NOMO-1 (cell line): ENCODE measurements around the gene HTATIP2.
"Not testable (repeated sequence)": the region's sequence is repeated elsewhere in the genome, so short reads cannot be mapped to it uniquely, and the experiment has no call there.

ENCODE experiments used
- DNase-seq, 2 experiments: peaks; one replicate each; lab custom pipeline; 2025; ENCODE audit not compliant: unreplicated experiment in 2 of 2; lab: John Stamatoyannopoulos, UW

Gene HTATIP2

DNA sequence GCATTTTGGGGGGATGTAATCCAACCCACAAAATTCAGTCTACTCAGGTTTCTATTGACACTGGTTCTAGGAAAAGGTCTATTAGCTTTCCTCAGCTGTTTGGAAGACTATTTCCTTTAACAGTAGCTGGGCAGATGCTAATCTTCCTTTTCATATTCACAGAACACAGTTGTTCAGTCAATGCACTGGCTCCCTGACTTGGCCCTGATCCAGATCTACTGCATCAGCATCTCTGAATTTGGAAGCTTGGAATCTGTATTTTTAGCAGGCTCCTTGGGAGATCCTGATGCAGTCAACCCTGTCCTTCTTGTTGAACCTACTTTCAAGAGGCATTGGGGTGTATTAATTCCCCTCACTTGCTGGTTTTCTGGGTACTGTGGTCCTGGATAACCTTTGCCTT, 6.3 kb downstream of the HTATIP2 start:
- no peak for DNase-seq

GRCh38 chr11:20372081-20372626, 8.6 kb downstream of the HTATIP2 start:
- no peak for DNase-seq

DNA sequence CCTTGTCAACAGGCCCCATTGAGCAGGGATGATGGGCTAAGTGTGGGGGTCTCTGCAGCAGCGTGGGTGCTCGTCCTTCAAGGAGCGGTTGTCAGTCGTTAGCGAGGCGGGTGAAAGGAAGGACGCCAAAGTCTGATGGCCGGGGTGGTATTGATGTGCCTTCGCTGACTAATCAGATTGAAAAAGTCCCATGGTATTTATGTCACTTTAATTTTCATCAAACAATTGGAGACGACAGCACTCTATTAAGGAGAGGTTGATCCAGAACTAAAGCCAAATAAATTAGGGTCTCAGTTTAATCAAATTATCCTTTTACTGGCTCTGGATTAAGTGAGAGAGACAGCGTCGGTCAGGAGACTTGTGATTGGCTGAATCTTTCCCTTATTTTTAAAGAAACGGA, 9.6 kb downstream of the HTATIP2 start:
- DNase-seq, result no peak

DNA sequence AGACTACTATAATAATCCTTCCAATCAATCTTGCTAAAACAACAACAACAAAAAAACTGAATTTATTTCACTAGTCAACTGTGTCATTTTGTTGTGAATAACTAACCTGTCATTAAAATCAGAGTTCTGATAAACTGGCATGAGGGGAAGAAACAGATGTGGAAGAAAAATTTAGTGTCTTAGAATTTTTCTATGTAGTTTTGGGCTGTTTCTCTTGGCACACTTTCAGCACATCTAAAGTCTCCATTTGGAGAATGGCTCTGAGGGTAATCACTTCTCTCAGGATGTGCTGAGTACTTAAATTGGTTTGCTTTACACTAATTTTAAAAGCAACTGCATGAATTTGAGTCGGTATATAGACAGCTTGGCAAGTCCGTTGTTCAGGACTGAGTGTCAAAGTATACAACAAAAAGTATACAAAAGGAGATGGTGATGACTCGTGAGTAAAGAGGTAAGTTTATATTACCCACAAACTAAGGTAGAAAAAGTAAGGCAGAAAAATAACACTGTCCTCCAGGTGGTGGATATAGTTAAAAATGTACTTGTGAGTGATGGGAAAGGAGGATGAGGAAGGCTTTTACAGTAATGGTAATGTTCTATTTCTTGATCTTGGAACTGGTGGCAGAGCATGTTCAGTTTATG, 10.2 kb downstream of the HTATIP2 start:
- DNase-seq, result no peak

GRCh38 chr11:20374741-20375300, 11.3 kb downstream of the HTATIP2 start:
- no peak for DNase-seq

- no peak for DNase-seq
Measured at GRCh38 chr11:20376162-20376730, 12.7 kb downstream of the HTATIP2 start.

- DNase-seq, result not testable (repeated sequence)
Measured at GRCh38 chr11:20385996-20386395, 22.5 kb downstream of the HTATIP2 start.

- DNase-seq, result peak; percentile 82 to 95
Measured at GRCh38 chr11:20387261-20388095, 24.0 kb downstream of the HTATIP2 start, which contains the start of gene PRMT3. Gene PRMT3 (plus strand): TSS chr11:20387716. CDS start chr11:20387747, 31 bp downstream.

DNA sequence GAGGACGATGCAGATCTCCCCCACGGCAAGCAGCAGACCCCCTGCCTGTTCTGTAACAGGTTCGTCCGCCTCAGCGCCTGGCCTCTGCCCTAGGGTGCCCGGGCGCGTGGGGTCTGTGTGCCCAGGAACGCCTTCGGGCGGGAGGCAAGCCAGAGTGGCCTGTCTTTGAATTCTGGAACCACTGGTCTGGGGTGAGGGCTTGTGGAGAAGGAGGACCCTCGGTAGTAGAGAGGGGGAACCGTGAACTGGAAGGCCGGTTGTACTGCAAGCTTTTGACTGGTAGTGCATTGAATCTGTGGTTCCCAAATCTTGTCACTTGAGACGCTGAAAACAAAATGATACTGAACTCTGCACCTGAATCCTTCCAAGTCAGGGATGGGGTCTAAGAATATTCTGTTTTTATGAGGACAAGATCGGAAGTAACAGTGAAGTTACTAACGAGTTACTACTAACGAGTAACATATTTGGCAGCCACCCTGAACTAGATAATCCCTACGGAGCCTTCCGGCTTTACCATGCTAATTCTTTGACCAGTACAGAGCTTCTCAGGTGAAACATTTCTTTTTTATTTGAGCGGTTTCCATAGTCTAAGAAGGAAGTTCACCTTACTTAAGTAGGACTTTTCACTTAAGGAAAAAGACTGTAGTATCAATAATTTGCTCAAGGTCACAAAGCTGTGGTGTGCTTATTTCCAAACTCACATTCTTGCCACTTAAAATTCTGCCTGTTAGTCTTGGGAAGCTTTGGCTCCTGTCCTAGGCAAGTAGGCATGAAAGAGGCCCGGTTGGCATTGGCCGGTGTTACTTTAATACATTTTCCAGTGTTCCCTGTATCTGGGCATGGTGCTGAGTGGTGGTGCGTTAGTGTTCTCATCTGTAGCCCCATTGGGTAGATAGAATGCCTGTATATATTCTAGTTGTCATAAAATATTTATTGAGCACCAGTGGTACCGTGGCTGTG, 24.9 kb downstream of the HTATIP2 start:
- no peak for DNase-seq

DNA sequence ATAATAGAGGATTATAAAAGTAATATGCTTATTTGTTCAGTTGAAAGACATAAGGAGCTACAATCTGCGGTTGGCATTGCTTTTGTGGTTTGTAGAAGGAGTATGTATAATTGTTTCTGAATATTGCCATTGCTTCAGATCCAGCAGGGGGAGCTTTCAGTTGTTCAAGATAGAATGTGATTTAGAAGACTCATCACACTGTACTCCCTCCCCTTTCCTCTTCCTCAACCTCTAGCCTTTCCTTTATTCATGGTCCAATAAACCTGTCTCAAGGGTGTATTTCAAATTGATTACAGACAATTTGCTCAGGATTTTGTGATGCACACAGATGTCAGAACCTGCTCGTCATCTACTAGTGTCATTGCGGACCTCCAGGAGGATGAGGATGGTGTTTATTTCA, 33.8 kb downstream of the HTATIP2 start:
- peak in 1 of 2 experiments; percentile 69 for DNase-seq

- no peak for DNase-seq
Measured at GRCh38 chr11:20399498-20399897, 36.0 kb downstream of the HTATIP2 start.

DNA sequence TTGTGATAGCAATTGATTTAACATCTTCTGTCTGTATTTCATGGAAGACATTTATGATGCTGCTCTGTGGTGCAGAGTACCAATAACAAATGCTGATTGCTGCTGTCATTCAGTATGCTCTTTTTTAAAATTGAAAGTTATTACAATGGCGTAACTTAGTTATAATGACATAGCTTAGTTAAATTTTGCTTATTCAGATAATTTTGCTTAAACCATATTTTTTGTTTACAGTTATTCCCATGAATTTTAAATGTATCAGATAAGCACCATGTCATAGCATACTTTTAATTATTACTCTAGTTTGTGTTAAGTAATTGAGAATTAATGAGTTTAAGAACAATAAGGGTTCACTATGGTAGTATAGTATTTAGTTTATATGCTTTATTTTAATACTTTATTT, 39.5 kb downstream of the HTATIP2 start:
- DNase-seq, result no peak

- DNase-seq, result no peak
Measured at GRCh38 chr11:20406484-20406883, 43.0 kb downstream of the HTATIP2 start.

GRCh38 chr11:20407344-20407743, 43.8 kb downstream of the HTATIP2 start:
- DNase-seq, result no peak

DNA sequence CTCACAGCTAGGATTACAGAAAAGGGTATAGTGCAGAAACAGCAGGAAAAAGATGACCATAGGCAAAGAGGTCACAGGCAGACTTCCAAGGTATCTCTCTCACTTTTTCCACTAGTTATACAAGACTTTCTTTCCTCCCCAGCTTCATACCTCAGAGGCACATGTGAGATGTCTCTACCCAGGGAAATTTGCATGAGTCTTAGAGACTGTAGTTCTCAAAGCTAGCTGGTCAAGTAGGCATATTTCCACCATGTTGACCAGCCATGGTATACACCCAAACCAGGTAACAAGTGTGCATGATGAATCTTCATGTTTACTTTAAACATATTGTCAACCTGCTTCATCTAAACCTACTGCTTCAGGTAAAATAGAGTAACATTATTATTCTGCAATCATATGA, 51.9 kb downstream of the HTATIP2 start:
- no peak for DNase-seq

DNA sequence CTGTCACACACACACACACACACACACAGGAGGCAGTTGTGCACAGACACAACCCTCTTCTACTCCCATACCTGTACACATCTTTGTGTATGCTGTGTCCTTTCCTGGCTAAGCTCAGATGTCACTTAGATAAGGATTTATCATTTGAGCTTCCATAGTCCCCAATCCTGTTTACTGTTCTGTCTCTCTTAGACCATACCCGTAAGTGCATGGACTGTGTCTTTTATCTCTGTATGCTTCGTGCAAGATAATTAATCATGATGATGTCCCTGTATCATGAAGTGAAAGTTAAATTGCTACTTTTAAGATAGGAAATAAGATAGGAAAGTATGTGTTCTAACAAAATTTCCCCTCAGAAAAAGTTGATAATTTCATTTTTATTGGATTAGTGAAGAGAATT, 54.3 kb downstream of the HTATIP2 start:
- no peak for DNase-seq

DNA sequence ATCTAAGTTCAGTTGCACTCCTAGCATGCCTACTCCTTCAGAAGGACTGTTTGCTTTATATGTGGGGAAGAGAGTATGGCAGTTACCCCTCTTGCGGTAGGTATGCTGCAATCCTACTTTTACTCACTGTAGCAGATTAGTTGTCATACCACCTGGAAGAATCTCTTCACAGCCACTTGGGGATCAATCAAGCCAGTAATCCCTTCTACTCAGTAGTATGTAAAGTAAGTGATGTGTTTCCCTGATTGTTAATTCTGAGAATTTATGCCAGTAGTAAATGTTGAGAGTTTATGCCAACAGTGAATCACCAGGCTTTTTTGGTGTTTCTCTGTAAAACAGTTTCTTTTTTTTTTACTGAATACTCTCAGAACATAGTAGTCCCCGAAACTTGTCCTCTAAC, 58.4 kb downstream of the HTATIP2 start:
- DNase-seq, result no peak

DNA sequence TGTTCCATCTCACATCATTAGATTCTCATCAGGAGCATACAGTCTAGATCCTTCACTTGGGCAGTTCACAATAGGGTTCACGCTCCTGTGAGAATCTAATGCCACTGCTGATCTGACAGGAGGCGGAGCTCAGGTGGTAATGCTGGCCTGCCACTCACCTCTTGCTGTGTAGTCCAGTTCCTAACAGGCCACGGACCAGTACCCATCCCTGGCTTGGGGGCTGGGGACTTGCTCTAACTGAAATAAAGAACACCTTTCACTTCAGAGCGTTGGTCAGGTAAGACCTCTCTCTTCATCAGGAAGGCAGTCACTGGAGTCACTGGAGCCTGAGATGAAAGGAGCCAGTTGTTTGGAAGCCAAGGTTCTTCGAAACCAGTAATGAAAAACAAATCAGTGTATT, 65.7 kb downstream of the HTATIP2 start:
- no peak for DNase-seq
